Fibroblast of lung (primary cell): ENCODE measurements around the gene ANO2. TPM values are rescaled to one million over a fixed set of nuclear protein-coding genes. Genes with fewer than 3 reads are reported as not detected.

Experiments used
- DNase-seq, 2 donors: peaks; one replicate each; pipeline versions ENCODE4 v3.0.0 to v3.0.0-alpha.2; 2010; ENCODE audit warnings: low read depth in 2 of 2
- H2AFZ ChIP-seq: 2 replicates; pipeline ENCODE4 v1.5.1; 2012; ENCODE audit warnings: low read length, control low read depth, inconsistent platforms
- H3K27ac ChIP-seq: 2 replicates; pipeline ENCODE4 v1.5.1; 2011; ENCODE audit warnings: low read length, control low read depth; ENCODE audit not compliant: insufficient read depth
- H3K27me3 ChIP-seq: 2 replicates; pipeline ENCODE4 v1.5.1; 2011; ENCODE audit warnings: mild to moderate bottlenecking, low read length; ENCODE audit not compliant: control insufficient read depth, insufficient read depth
- H3K36me3 ChIP-seq: 2 replicates; pipeline ENCODE4 v1.5.1; 2011; ENCODE audit warnings: low read length; ENCODE audit not compliant: control insufficient read depth, insufficient read depth
- H3K4me1 ChIP-seq: 2 replicates; pipeline ENCODE4 v1.5.1; 2011; ENCODE audit warnings: low read length; ENCODE audit not compliant: control insufficient read depth, insufficient read depth; ENCODE audit errors: extremely low read depth
- H3K4me2 ChIP-seq: 2 replicates; pipeline ENCODE4 v1.5.1; 2011; ENCODE audit warnings: low read length, control low read depth; ENCODE audit not compliant: insufficient read depth; ENCODE audit errors: extremely low read depth
- H3K4me3 ChIP-seq, 4 experiments: fragments of 200-600 bp in 1 of 4; sonication (generic) in 1 of 4; replicated peaks in 1 of 4; 2 replicates each; pipeline ENCODE4 v1.5.1; 2011 to 2016; ENCODE audit warnings: low read length in 4 of 4, low read depth in 3 of 4, mild to moderate bottlenecking in 3 of 4, control low read depth in 2 of 4, inconsistent platforms in 1 of 4, mixed read lengths in 1 of 4; ENCODE audit not compliant: insufficient read depth in 1 of 4; ENCODE audit errors: control extremely low read depth in 1 of 4
- H3K79me2 ChIP-seq: 2 replicates; pipeline ENCODE4 v1.5.1; 2012; ENCODE audit warnings: mild to moderate bottlenecking, low read length, inconsistent platforms; ENCODE audit not compliant: control insufficient read depth, insufficient read depth
- H3K9ac ChIP-seq: 2 replicates; pipeline ENCODE4 v1.5.1; 2011; ENCODE audit warnings: mild to moderate bottlenecking, low read length, control low read depth; ENCODE audit not compliant: insufficient read depth
- H3K9me3 ChIP-seq: 2 replicates; pipeline ENCODE4 v1.5.1; 2012; ENCODE audit warnings: low read depth, low read length; ENCODE audit not compliant: control insufficient read depth, insufficient read depth
- H4K20me1 ChIP-seq: 2 replicates; pipeline ENCODE4 v1.5.1; 2011; ENCODE audit warnings: low read length; ENCODE audit not compliant: control insufficient read depth, insufficient read depth; ENCODE audit errors: extremely low read depth
- EZH2 ChIP-seq: IDR thresholded peaks from 2 replicates; pipeline ENCODE4 v1.5.1; 2012; ENCODE audit warnings: low read length, control low read depth, mild to moderate bottlenecking; ENCODE audit errors: missing control alignments
- polyA plus RNA-seq, 2 donors: library from polyadenylated mRNA; depleted of rRNA in 1 of 2; stranded (reverse) in 1 of 2; unstranded in 1 of 2; fragments of >200 nt; gene quantifications; 2 replicates each; pipeline ENCODE4 v1.2.1, GENCODE V29; 2011 to 2012; ENCODE audit warnings: missing spikeins in 1 of 2
- total RNA-seq: library from RNA; depleted of rRNA; stranded (reverse); fragments of >200 nt; gene quantifications from 2 replicates; pipeline ENCODE4 v1.2.1, GENCODE V29; 2014
- TF ChIP-seq, protein P1 (sequence below), 2 donors: IDR thresholded peaks in 1 of 2; conservative IDR thresholded peaks in 1 of 2; 1 replicate in 1 of 2; 2 replicates in 1 of 2; pipeline ENCODE4 v1.5.1; 2011 to 2012; ENCODE audit warnings: low read length in 2 of 2, control low read depth in 1 of 2, inconsistent platforms in 1 of 2, low read depth in 1 of 2, mild to moderate bottlenecking in 1 of 2

The ANO2 gene
- total and polyA plus RNA-seq, 2 donors (not counting 1 experiment from before 2014, with no cell fraction given): 0.15 to 0.17 TPM

GRCh38 chr12:5916785-5917290 lies 28.2 kb downstream of the ANO2 start:
- DNase-seq: no peak
- TF ChIP-seq, protein P1, sequence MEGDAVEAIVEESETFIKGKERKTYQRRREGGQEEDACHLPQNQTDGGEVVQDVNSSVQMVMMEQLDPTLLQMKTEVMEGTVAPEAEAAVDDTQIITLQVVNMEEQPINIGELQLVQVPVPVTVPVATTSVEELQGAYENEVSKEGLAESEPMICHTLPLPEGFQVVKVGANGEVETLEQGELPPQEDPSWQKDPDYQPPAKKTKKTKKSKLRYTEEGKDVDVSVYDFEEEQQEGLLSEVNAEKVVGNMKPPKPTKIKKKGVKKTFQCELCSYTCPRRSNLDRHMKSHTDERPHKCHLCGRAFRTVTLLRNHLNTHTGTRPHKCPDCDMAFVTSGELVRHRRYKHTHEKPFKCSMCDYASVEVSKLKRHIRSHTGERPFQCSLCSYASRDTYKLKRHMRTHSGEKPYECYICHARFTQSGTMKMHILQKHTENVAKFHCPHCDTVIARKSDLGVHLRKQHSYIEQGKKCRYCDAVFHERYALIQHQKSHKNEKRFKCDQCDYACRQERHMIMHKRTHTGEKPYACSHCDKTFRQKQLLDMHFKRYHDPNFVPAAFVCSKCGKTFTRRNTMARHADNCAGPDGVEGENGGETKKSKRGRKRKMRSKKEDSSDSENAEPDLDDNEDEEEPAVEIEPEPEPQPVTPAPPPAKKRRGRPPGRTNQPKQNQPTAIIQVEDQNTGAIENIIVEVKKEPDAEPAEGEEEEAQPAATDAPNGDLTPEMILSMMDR (conservative IDR thresholded peaks at IDR 0.05 in 1 of 2, IDR thresholded peaks at IDR 0.05 in 1 of 2; ENCODE audit: low read depth in 1 of 2, low read length in 2 of 2): no peak
- TF ChIP-seq EZH2: no peak

GRCh38 chr12:5915511-5915910 lies 29.5 kb downstream of the ANO2 start:
- H3K4me1 ChIP-seq: no peaks in the 10 kb centered on the region
- no peak overlapping the region for H3K4me2 ChIP-seq
- peaks cover 3% of the 10 kb centered on the region for H3K27me3 ChIP-seq
- no peaks in the 10 kb centered on the region for H3K9me3 ChIP-seq
- TF ChIP-seq, protein P1 (conservative IDR thresholded peaks at IDR 0.05 in 1 of 2, IDR thresholded peaks at IDR 0.05 in 1 of 2; ENCODE audit: low read depth in 1 of 2, low read length in 2 of 2): no peak
- TF ChIP-seq EZH2: no peak
- H3K36me3 ChIP-seq: no peaks in the 10 kb centered on the region
- H2AFZ ChIP-seq: no peak overlapping the region
- H3K4me3 ChIP-seq: no peak overlapping the region
- no peak for DNase-seq
- H3K27ac ChIP-seq: no peak overlapping the region
- no peak overlapping the region for H3K9ac ChIP-seq
- H3K79me2 ChIP-seq: no peaks in the 10 kb centered on the region
- H4K20me1 ChIP-seq: no peaks in the 10 kb centered on the region

More at GRCh38 chr12:5916785-5917290, 28.2 kb downstream of the ANO2 start:
- Histone ChIP-seq H3K27me3 (no peaks in the 10 kb centered on the region), H4K20me1 (no peaks in the 10 kb centered on the region), H3K4me1 (no peaks in the 10 kb centered on the region), H2AFZ (no peak overlapping the region), H3K79me2 (no peaks in the 10 kb centered on the region), H3K4me3 (no peak overlapping the region), H3K4me2 (no peak overlapping the region), H3K27ac (no peak overlapping the region), H3K9ac (no peak overlapping the region), H3K36me3 (no peaks in the 10 kb centered on the region), H3K9me3 (no peaks in the 10 kb centered on the region)

DNA sequence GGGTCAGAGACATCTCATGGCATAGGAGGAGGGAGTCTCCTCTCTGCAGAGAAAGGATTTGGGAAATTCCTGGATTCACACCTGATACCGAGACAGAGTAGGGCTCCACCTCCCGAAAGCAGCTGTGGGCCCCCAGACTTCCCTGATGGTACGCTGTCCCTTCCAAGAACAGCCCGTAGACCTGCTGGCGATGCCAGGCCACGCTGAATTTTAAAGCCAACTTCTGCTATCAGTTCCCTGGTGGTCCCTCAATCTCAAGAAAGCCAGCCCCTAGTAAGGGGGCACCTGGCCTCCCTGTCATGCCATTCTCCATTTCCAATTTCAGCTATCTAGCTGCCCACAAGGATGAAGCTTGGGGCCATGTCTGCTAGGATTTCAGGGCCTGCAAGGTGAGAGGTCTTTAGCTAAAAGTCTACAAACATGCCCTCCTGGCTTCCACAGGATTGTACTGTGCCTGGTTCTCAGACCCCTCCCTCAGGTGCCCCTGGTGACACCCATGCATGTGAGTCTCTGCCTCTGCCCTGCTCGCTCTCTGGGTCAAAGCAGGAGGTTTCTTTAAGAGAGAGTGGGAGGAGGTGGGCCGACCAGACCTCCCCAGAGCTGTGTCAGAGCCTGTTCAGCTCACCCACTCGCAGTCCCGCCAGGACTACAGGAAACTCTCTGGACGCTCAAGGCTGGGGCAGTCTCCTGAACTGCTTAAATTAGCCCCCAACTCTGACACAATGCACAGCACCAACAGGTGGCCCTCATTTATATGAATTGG lies 30.5 kb downstream of the ANO2 start:
- TF ChIP-seq, protein P1 (conservative IDR thresholded peaks at IDR 0.05 in 1 of 2, IDR thresholded peaks at IDR 0.05 in 1 of 2; ENCODE audit: low read depth in 1 of 2, low read length in 2 of 2): no peak
- no peak for TF ChIP-seq EZH2
- Histone ChIP-seq H4K20me1 (no peaks in the 10 kb centered on the region), H3K27ac (no peak overlapping the region), H3K9ac (no peak overlapping the region), H3K27me3 (peaks cover 3% of the 10 kb centered on the region), H3K9me3 (no peaks in the 10 kb centered on the region), H2AFZ (no peak overlapping the region), H3K36me3 (no peaks in the 10 kb centered on the region), H3K4me1 (no peaks in the 10 kb centered on the region), H3K4me3 (no peak overlapping the region), H3K79me2 (no peaks in the 10 kb centered on the region), H3K4me2 (no peak overlapping the region)
- no peak for DNase-seq
